ENCODE results near the gene ATP10D. TPM values are rescaled to one million over a fixed set of nuclear protein-coding genes. Genes with fewer than 3 reads are reported as not detected.

The ATP10D gene
- total and polyA plus RNA-seq, 2 donors (not counting 3 experiments of a cell fraction or from before 2014, with no cell fraction given): 34.1 to 40.2 TPM

- no peaks in the 10 kb centered on the region for H3K9me3 ChIP-seq (replicated peaks; ENCODE audit: control insufficient read depth, insufficient read depth, low read length)
- no peak overlapping the region for H3K4me3 ChIP-seq (replicated peaks in 1 of 3; ENCODE audit: insufficient read depth in 1 of 3, low read depth in 1 of 3, low read length in 3 of 3)
- H3K27ac ChIP-seq (ENCODE audit: insufficient read depth, low read depth, low read length): no peak overlapping the region
- TF ChIP-seq JUN (IDR thresholded peaks at IDR 0.05; ENCODE audit: borderline replicate concordance, insufficient read depth, insufficient read length, low read depth): no peak
- no peak for TF ChIP-seq MYC (IDR thresholded peaks at IDR 0.05; ENCODE audit: low read depth, low read length)
- TF ChIP-seq POLR2A (IDR thresholded peaks at IDR 0.05; ENCODE audit: low read depth, low read length): no peak
- intact Hi-C loops (cut with micrococcal nuclease): no loop called here
- H3K36me3 ChIP-seq (ENCODE audit: control insufficient read depth in 2 of 2, extremely low read depth in 1 of 2, insufficient read depth in 2 of 2, low read length in 2 of 2): no peaks in the 10 kb centered on the region
- peaks cover 2% of the 10 kb centered on the region for H3K4me1 ChIP-seq (ENCODE audit: control insufficient read depth, extremely low read depth, insufficient read depth, low read length)
- FAIRE-seq: no peak
- CTCF ChIA-PET: interaction anchor here (1.3 to 3.1 kb wide), 4 partner anchors 10 to 36 kb away, joined by 3 to 18 read pairs (median 4); partner anchors contain the start of genes ATP10D and COMMD8
- no peak for DNase-seq (ENCODE audit: low read depth, low spot score)
- no peak overlapping the region for H3K4me2 ChIP-seq (ENCODE audit: insufficient read depth, low read length)
- BruUV-seq (replicated peaks): no TSS peak
- POLR2A ChIA-PET: no interaction called here
- H4K20me1 ChIP-seq (replicated peaks; ENCODE audit: control insufficient read depth, extremely low read depth, insufficient read depth, low read length): no peaks in the 10 kb centered on the region
- H3K27me3 ChIP-seq (ENCODE audit: control insufficient read depth in 2 of 2, insufficient read depth in 2 of 2, low read length in 2 of 2): no peaks in the 10 kb centered on the region
- no peak overlapping the region for H2AFZ ChIP-seq (ENCODE audit: low read depth, low read length)
- H3K79me2 ChIP-seq (ENCODE audit: control insufficient read depth, insufficient read depth, low read length): no peaks in the 10 kb centered on the region
- no peak overlapping the region for H3K9ac ChIP-seq (replicated peaks; ENCODE audit: extremely low read depth, insufficient read depth, low read length)
- dilution Hi-C loops (cut with MboI; ENCODE audit: extremely low pct_ligation_motif_present, low sequenced_read_pairs): no loop called here
- no peaks in the 10 kb centered on the region for H3K9me1 ChIP-seq (replicated peaks; ENCODE audit: control insufficient read depth, extremely low read depth, insufficient read depth, low read length)
Observed at GRCh38 chr4:47498899-47499298, 13.8 kb downstream of the ATP10D start.

- H3K9ac ChIP-seq (replicated peaks; ENCODE audit: extremely low read depth, insufficient read depth, low read length): no peak overlapping the region
- no peak overlapping the region for H2AFZ ChIP-seq (ENCODE audit: low read depth, low read length)
- H3K79me2 ChIP-seq (ENCODE audit: control insufficient read depth, insufficient read depth, low read length): no peaks in the 10 kb centered on the region
- H3K9me1 ChIP-seq (replicated peaks; ENCODE audit: control insufficient read depth, extremely low read depth, insufficient read depth, low read length): no peaks in the 10 kb centered on the region
- ChIA-PET CTCF (interaction anchor here (1.3 to 3.1 kb wide), 3 partner anchors 10 to 36 kb away, joined by 3 to 18 read pairs (median 4); partner anchors contain the start of genes ATP10D and COMMD8), POLR2A (no interaction called here)
- H3K27me3 ChIP-seq (ENCODE audit: control insufficient read depth in 2 of 2, insufficient read depth in 2 of 2, low read length in 2 of 2): no peaks in the 10 kb centered on the region
- H3K4me2 ChIP-seq (ENCODE audit: insufficient read depth, low read length): no peak overlapping the region
- H3K4me1 ChIP-seq (ENCODE audit: control insufficient read depth, extremely low read depth, insufficient read depth, low read length): peaks cover 2% of the 10 kb centered on the region
- intact Hi-C loops (cut with micrococcal nuclease) (no loop called here), dilution Hi-C loops (cut with MboI; ENCODE audit: extremely low pct_ligation_motif_present, low sequenced_read_pairs) (no loop called here)
- BruUV-seq (replicated peaks): no TSS peak
- TF ChIP-seq FOS (IDR thresholded peaks at IDR 0.05; ENCODE audit: borderline replicate concordance, insufficient read depth, low read length): no peak
- TF ChIP-seq JUN (IDR thresholded peaks at IDR 0.05; ENCODE audit: borderline replicate concordance, insufficient read depth, insufficient read length, low read depth): no peak
- TF ChIP-seq EZH2 (IDR thresholded peaks at IDR 0.05; ENCODE audit: borderline replicate concordance, low read depth, low read length, severe bottlenecking): no peak
- TF ChIP-seq POLR2AphosphoS5 (IDR thresholded peaks at IDR 0.05; ENCODE audit: insufficient read depth, low read depth, low read length): no peak
- no peak for TF ChIP-seq POLR2A (IDR thresholded peaks at IDR 0.05; ENCODE audit: low read depth, low read length)
- TF ChIP-seq, protein P1, sequence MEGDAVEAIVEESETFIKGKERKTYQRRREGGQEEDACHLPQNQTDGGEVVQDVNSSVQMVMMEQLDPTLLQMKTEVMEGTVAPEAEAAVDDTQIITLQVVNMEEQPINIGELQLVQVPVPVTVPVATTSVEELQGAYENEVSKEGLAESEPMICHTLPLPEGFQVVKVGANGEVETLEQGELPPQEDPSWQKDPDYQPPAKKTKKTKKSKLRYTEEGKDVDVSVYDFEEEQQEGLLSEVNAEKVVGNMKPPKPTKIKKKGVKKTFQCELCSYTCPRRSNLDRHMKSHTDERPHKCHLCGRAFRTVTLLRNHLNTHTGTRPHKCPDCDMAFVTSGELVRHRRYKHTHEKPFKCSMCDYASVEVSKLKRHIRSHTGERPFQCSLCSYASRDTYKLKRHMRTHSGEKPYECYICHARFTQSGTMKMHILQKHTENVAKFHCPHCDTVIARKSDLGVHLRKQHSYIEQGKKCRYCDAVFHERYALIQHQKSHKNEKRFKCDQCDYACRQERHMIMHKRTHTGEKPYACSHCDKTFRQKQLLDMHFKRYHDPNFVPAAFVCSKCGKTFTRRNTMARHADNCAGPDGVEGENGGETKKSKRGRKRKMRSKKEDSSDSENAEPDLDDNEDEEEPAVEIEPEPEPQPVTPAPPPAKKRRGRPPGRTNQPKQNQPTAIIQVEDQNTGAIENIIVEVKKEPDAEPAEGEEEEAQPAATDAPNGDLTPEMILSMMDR (IDR thresholded peaks at IDR 0.05; ENCODE audit: extremely low read depth in 1 of 2, insufficient read depth in 1 of 2, low read depth in 1 of 2, low read length in 2 of 2): no peak
- no peak for TF ChIP-seq MAX (IDR thresholded peaks at IDR 0.05; ENCODE audit: insufficient read depth, insufficient read length)
- no peak for TF ChIP-seq MYC (IDR thresholded peaks at IDR 0.05; ENCODE audit: low read depth, low read length)
- no peak for TF ChIP-seq GATA2 (IDR thresholded peaks at IDR 0.05; ENCODE audit: insufficient read depth, insufficient read length, low read depth, low read length)
- H4K20me1 ChIP-seq (replicated peaks; ENCODE audit: control insufficient read depth, extremely low read depth, insufficient read depth, low read length): no peaks in the 10 kb centered on the region
- peak; percentile 26 for DNase-seq (ENCODE audit: low read depth, low spot score)
- FAIRE-seq: peak; percentile 68
- no peak overlapping the region for H3K27ac ChIP-seq (ENCODE audit: insufficient read depth, low read depth, low read length)
- no peaks in the 10 kb centered on the region for H3K36me3 ChIP-seq (ENCODE audit: control insufficient read depth in 2 of 2, extremely low read depth in 1 of 2, insufficient read depth in 2 of 2, low read length in 2 of 2)
- no peak overlapping the region for H3K4me3 ChIP-seq (replicated peaks in 1 of 3; ENCODE audit: insufficient read depth in 1 of 3, low read depth in 1 of 3, low read length in 3 of 3)
- no peaks in the 10 kb centered on the region for H3K9me3 ChIP-seq (replicated peaks; ENCODE audit: control insufficient read depth, insufficient read depth, low read length)
Observed at GRCh38 chr4:47499700-47500099, 14.6 kb downstream of the ATP10D start.
